Fibroblast of villous mesenchyme (primary cell): ENCODE measurements around the gene TTC34. TPM values are rescaled to one million over a fixed set of nuclear protein-coding genes. Genes with fewer than 3 reads are reported as not detected.

Source experiments
- DNase-seq: peaks from one replicate; pipeline ENCODE4 v3.0.0-alpha.2; 2010; ENCODE audit warnings: low read depth
- H3K4me3 ChIP-seq: 2 replicates; pipeline ENCODE4 v1.5.1; 2011; ENCODE audit warnings: low read depth, mild to moderate bottlenecking, low read length
- CTCF ChIP-seq: IDR thresholded peaks from 2 replicates; pipeline ENCODE4 v1.5.1; 2012; ENCODE audit warnings: low read depth, mild to moderate bottlenecking, low read length; ENCODE audit not compliant: insufficient read depth
- total RNA-seq: library from RNA; depleted of rRNA; stranded (reverse); fragments of >200 nt; gene quantifications from 2 replicates; pipeline ENCODE4 v1.2.3, GENCODE V29; 2012

The TTC34 gene
- total RNA-seq, 1 donor: 0.43 TPM

DNA sequence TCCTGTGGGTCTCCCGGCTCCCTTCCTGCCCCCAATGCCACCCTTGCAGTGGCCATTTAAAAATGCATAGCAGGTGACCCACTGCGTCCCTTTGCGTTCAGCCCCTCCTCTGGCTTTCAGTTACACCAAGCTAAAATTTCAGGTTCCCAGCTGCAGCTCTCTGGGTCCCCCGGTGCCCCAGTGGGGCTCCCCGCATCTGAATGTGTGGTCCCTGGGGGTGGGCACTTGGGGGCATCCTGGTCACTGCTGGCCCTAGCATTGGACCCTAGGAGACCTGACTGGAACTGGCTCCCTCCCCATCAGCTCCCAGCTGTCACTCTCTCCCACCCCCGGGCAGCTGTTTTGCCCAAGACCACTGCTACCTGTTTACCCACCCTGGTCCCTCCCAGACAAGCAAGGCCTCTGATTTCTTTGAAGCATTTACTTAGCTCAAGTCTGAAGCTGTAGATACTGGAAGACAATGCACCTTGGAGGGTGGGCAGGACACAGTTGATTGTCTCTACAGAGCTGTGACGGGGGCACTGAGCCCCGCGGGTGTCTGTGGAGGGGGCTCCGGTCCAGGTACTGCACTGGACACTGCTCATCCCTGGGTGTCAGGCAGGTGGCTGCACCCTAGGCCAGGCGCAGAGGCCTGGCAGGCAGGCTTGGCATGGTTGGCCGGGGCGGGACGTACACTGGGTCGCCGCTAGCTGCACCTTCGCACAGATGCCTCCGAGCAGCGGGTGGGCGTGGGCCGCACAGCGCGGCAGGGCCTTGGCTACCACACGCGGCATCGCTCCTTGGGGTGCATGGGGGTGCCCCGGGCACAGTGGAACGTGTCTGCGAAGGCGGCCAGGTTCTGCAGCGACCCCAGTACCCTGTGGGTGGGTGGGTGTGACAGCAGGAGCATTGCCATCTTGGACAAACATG is 211.0 kb downstream of the TTC34 start:
- H3K4me3 ChIP-seq: no peak overlapping the region
- DNase-seq: no peak
- no peak for TF ChIP-seq CTCF

- TF ChIP-seq CTCF: no peak
- DNase-seq: no peak
- no peak overlapping the region for H3K4me3 ChIP-seq
Observed at GRCh38 chr1:2589431-2590232, 211.9 kb downstream of the TTC34 start.

DNA sequence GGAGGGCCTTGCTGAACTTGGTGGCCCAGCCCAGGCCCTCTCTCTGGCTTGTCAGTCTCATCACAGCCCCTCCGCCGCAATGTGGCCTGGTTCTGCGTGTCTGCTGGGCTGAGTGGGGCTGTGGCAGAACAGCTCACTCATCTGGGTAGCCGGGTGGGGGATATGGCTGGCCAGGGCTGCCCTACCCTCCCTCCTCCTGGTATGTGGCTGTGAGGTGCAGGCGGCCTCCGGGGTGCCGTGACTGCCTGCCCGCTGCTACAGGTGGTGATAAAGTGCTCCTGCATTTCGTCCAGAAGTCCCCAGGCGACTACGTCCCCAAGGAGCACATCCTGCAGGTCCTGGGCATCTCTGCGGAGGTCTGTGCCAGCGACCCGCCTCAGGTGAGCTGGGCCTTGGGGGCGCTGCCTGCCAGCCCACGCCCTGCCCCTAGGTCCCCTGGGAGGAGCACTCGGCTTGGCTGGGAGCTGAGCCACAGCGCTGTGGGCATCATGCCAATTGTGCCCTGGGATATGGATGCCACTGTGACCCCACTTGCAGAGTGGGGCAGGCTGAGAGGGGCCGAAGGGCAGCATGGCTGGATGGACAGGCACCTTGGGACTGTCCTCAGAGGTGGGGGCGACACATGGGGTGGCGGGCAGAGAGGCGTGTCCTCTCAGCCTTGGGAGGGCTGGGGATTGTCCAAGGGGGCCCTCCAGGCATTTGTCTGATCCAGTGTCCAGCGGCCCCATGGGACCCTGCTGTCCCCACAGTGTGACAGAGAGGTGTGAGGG is 212.6 kb downstream of the TTC34 start:
- DNase-seq: no peak
- H3K4me3 ChIP-seq: no peak overlapping the region
- TF ChIP-seq CTCF: no peak

DNA sequence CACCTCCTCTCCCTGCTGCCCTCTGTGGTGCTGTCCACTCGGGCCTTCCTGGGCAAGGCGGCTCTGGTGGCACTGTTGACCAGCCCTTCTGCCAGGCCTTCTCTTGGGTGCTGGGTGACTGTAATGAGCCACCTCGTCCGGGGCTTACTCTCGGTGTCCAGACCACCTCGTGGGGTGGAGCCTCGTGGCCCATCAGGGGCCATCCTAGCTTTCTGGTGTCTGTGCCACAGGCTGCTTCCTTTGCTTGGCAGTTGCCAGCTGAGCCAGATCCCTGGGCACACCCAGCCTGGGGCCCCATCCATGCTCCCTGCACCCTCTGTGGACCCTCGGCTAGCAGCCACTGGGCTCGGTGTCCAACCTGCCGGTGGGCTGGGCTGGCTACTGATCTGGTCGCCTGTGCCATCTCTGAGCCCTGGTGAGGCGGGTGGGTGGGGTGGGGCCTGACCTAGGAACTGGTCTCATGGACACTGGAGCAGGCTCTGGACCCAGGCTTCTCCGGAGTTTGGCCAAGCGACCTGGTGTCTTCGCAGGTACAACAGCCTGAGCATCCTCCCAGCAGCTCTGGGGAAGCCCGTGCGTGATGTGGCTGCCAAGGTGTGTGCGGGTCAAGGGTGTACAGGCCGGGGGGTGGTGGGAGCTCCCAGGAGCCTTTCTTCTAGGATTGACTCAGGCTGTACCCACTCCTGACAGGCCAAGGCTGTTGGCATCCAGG is 213.5 kb downstream of the TTC34 start:
- H3K4me3 ChIP-seq: peak overlapping the region; percentile 69
- no peak for TF ChIP-seq CTCF
- DNase-seq: no peak

DNA sequence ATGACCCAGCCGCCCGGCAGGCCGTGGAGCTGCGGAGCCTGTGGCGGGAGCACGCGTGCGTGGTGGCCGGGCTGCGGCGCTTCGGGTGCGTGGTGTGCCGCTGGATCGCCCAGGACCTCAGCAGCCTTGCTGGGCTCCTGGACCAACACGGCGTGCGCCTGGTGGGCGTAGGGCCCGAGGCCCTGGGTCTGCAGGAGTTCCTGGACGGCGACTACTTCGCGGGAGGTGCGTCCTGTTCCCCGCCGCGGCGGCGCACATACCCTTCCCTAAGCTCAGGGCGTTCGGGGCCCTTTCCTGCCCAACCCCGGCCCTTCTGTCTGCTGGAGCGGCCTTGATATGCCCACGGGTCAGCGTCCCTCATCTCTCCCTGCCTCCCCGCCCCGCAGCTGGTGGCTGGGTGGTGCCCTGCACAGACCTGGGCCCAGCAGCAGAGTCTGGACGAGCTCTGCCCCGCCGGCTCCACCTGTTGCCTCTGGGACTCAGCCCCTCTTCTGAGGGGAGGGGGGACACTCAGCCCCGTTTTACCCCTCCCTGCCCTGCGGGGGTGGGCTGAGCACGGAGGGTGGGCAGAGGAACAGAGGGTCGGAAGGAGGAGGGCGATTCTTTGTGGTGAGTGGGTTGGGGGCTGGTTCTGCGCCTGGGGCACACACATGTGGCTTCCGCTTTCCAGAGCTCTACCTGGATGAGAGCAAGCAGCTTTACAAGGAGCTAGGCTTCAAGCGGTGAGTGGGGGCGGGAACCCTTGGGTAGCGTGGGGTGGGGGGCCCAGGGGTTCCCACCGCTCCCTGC is 214.2 kb downstream of the TTC34 start:
- H3K4me3 ChIP-seq: peak overlapping the region; percentile 69
- DNase-seq: peak; percentile 23
- TF ChIP-seq CTCF: no peak
